Kidney (tissue), 14 donors: ENCODE measurements around the gene KRT36. TPM values are rescaled to one million over a fixed set of nuclear protein-coding genes. Genes with fewer than 3 reads are reported as not detected.

Source experiments
- DNase-seq, 5 donors: peaks; one replicate each; pipeline ENCODE4 v3.0.0-alpha.2; 2013 to 2020
- FAIRE-seq: peaks from 2 replicates; lab custom pipeline; 2012; peaks lifted over from hg19 to GRCh38; lab: Jason Lieb, UNC
- H3K27ac ChIP-seq, 2 donors: one replicate each; pipeline ENCODE4 v1.7.0; 2013; ENCODE audit warnings: low read depth in 2 of 2, low read length in 2 of 2, inconsistent platforms in 1 of 2
- H3K27me3 ChIP-seq: one replicate; pipeline ENCODE4 v1.7.1; 2013; ENCODE audit warnings: low read length, inconsistent platforms; ENCODE audit not compliant: control insufficient read depth, insufficient read depth
- H3K36me3 ChIP-seq, 3 donors: one replicate each; pipeline versions ENCODE4 v1.7.0 to v1.7.1; 2013; ENCODE audit warnings: low read length in 3 of 3, control low read depth in 1 of 3, inconsistent platforms in 1 of 3; ENCODE audit not compliant: insufficient read depth in 3 of 3, control insufficient read depth in 2 of 3
- H3K4me1 ChIP-seq, 3 donors: one replicate each; pipeline versions ENCODE4 v1.7.0 to v1.7.1; 2013; ENCODE audit warnings: low read length in 3 of 3, inconsistent platforms in 1 of 3, low read depth in 1 of 3; ENCODE audit not compliant: control insufficient read depth in 2 of 3, insufficient read depth in 2 of 3
- H3K4me3 ChIP-seq, 3 donors: one replicate each; pipeline versions ENCODE4 v1.7.0 to v1.8.1; 2013; ENCODE audit warnings: low read length in 3 of 3, control low read depth in 1 of 3, inconsistent platforms in 1 of 3
- H3K9ac ChIP-seq, 3 donors: one replicate each; pipeline versions ENCODE4 v1.7.0 to v1.7.1; 2013; ENCODE audit warnings: low read length in 3 of 3, control low read depth in 1 of 3, inconsistent platforms in 1 of 3
- H3K9me3 ChIP-seq, 3 donors: one replicate each; pipeline versions ENCODE4 v1.7.0 to v1.7.1; 2013; ENCODE audit warnings: low read length in 3 of 3, control low read depth in 1 of 3, inconsistent platforms in 1 of 3; ENCODE audit not compliant: control insufficient read depth in 2 of 3, insufficient read depth in 1 of 3
- CTCF ChIP-seq: IDR thresholded peaks from 3 replicates; pipeline ENCODE4 v1.5.1; 2012; ENCODE audit warnings: mild to moderate bottlenecking, moderate library complexity, borderline replicate concordance; ENCODE audit not compliant: insufficient read depth; ENCODE audit errors: extremely low read depth
- intact Hi-C: fragments of 100-400 bp; cut with DNase I; formaldehyde crosslinking; loops from one replicate; pipeline ENCODE4 v1.11.1; 2022
- polyA plus RNA-seq: library from polyadenylated mRNA; stranded (reverse); fragments of 350-450 nt; fragmentation: Illumina TruSeq; extraction: RNeasy Lipid Tissue Mini Kit (QIAGEN cat#74804); gene quantifications from one replicate; pipeline ENCODE4 v1.2.3, GENCODE V29; 2014; ENCODE audit warnings: low read depth, low replicate concordance; ENCODE audit not compliant: insufficient read depth
- total RNA-seq: library from RNA; stranded (reverse); fragmentation: NEBNext Ultra II Directional; extraction: Animal tissue kit (Norgen Biotek cat#: 25700); gene quantifications from one replicate; pipeline ENCODE4 v1.2.1, GENCODE V29; 2021
- donor health status: control.
- donor health status: control.
- donor health status: control.
- donor health status: control.
- donor health status: control.
- donor health status: DM: yes; HTN: yes; CAD: no.
- donor health status: Normal renal cell carcinoma (clear cell type).

KRT36 gene
- total and polyA plus RNA-seq, 2 donors from 2014 or later = not detected

- intact Hi-C loops = no loop called here
- no peaks in the 10 kb centered on the region for H3K4me1 ChIP-seq
- no peak overlapping the region for H3K27ac ChIP-seq
- no peak for DNase-seq
- TF ChIP-seq CTCF = peak; percentile 30
- H3K9me3 ChIP-seq = no peaks in the 10 kb centered on the region
- FAIRE-seq = no peak
- no peaks in the 10 kb centered on the region for H3K36me3 ChIP-seq
- H3K27me3 ChIP-seq = no peaks in the 10 kb centered on the region
- no peak overlapping the region for H3K4me3 ChIP-seq
- H3K9ac ChIP-seq = no peak overlapping the region
Observed at GRCh38 chr17:41456204-41456603, 33.5 kb downstream of the KRT36 start.

- H3K36me3 ChIP-seq = no peaks in the 10 kb centered on the region
- DNase-seq = no peak
- no peak overlapping the region for H3K27ac ChIP-seq
- no peaks in the 10 kb centered on the region for H3K9me3 ChIP-seq
- no peak overlapping the region for H3K4me3 ChIP-seq
- H3K27me3 ChIP-seq = no peaks in the 10 kb centered on the region
- no peak overlapping the region for H3K9ac ChIP-seq
- FAIRE-seq = no peak
- intact Hi-C loops = no loop called here
- H3K4me1 ChIP-seq = no peaks in the 10 kb centered on the region
- TF ChIP-seq CTCF = no peak
Observed at GRCh38 chr17:41455236-41455635, 34.5 kb downstream of the KRT36 start.

GRCh38 chr17:41453066-41453465, 36.6 kb downstream of the KRT36 start:
- no peak for TF ChIP-seq CTCF

GRCh38 chr17:41452281-41452680, 37.4 kb downstream of the KRT36 start:
- intact Hi-C loops = no loop called here
- Histone ChIP-seq H3K27me3 (no peaks in the 10 kb centered on the region), H3K4me3 (no peak overlapping the region), H3K9me3 (no peaks in the 10 kb centered on the region), H3K4me1 (no peaks in the 10 kb centered on the region), H3K9ac (no peak overlapping the region), H3K27ac (no peak overlapping the region), H3K36me3 (no peaks in the 10 kb centered on the region)
- no peak for TF ChIP-seq CTCF
- no peak for FAIRE-seq
- no peak for DNase-seq

More at GRCh38 chr17:41453066-41453465, 36.6 kb downstream of the KRT36 start:
- Histone ChIP-seq H3K9ac (no peak overlapping the region), H3K4me3 (no peak overlapping the region), H3K27ac (no peak overlapping the region), H3K36me3 (no peaks in the 10 kb centered on the region), H3K9me3 (no peaks in the 10 kb centered on the region), H3K27me3 (no peaks in the 10 kb centered on the region), H3K4me1 (no peaks in the 10 kb centered on the region)
- intact Hi-C loops = no loop called here
- DNase-seq = no peak
- FAIRE-seq = no peak
